H9 (cell line): Measurements from ENCODE around the gene DCAF6. TPM values are rescaled to one million over a fixed set of nuclear protein-coding genes. Genes with fewer than 3 reads are reported as not detected.
"Not testable (repeated sequence)": the region's sequence is repeated elsewhere in the genome, so short reads cannot be mapped to it uniquely, and the experiment has no call there.

Source experiments
- DNase-seq: peaks from one replicate; pipeline ENCODE4 v3.0.0-alpha.2; 2017
- H2AFZ ChIP-seq: one replicate; pipeline ENCODE4 v1.6.1; 2013; ENCODE audit warnings: mild to moderate bottlenecking, low read length, control low read depth, moderate library complexity
- H2AK5ac ChIP-seq: 2 replicates; pipeline ENCODE4 v1.6.1; 2013; ENCODE audit warnings: low read length, control low read depth, mixed read lengths; ENCODE audit not compliant: insufficient read length
- H2BK120ac ChIP-seq: one replicate; pipeline ENCODE4 v1.6.1; 2013; ENCODE audit warnings: low read depth, mild to moderate bottlenecking, low read length, control low read depth, inconsistent platforms; ENCODE audit not compliant: poor library complexity, severe bottlenecking
- H2BK12ac ChIP-seq: 2 replicates; pipeline ENCODE4 v1.6.1; 2013; ENCODE audit warnings: low read length, control low read depth, mixed read lengths, low read depth; ENCODE audit not compliant: insufficient read length
- H2BK15ac ChIP-seq: 2 replicates; pipeline ENCODE4 v1.6.1; 2013; ENCODE audit warnings: low read depth, low read length, control low read depth
- H2BK20ac ChIP-seq: one replicate; pipeline ENCODE4 v1.6.1; 2013; ENCODE audit warnings: low read depth, mild to moderate bottlenecking, low read length, control low read depth, inconsistent platforms; ENCODE audit not compliant: poor library complexity, severe bottlenecking
- H2BK5ac ChIP-seq: 2 replicates; pipeline ENCODE4 v1.6.1; 2013; ENCODE audit warnings: low read length, control low read depth, mixed read lengths; ENCODE audit not compliant: insufficient read length
- H3K14ac ChIP-seq: 2 replicates; pipeline ENCODE4 v1.6.1; 2013; ENCODE audit warnings: low read length, control low read depth; ENCODE audit not compliant: insufficient read depth
- H3K18ac ChIP-seq: 2 replicates; pipeline ENCODE4 v1.6.1; 2013; ENCODE audit warnings: low read depth, mild to moderate bottlenecking, mixed read lengths, low read length, control low read depth; ENCODE audit not compliant: insufficient read length
- H3K23ac ChIP-seq: 2 replicates; pipeline ENCODE4 v1.6.1; 2013; ENCODE audit warnings: low read length, control low read depth, mixed read lengths, low read depth; ENCODE audit not compliant: insufficient read length
- H3K23me2 ChIP-seq: 2 replicates; pipeline ENCODE4 v1.6.1; 2013; ENCODE audit warnings: low read depth, mild to moderate bottlenecking, mixed read lengths, low read length, control low read depth; ENCODE audit not compliant: insufficient read length, poor library complexity, severe bottlenecking
- H3K27ac ChIP-seq: 2 replicates; pipeline ENCODE4 v1.5.1; 2013; ENCODE audit warnings: low read length, control low read depth, mixed read lengths, low read depth; ENCODE audit not compliant: insufficient read length
- H3K27me3 ChIP-seq: 2 replicates; pipeline ENCODE4 v1.6.1; 2013; ENCODE audit warnings: low read length, control low read depth, inconsistent platforms; ENCODE audit not compliant: insufficient read depth
- H3K4ac ChIP-seq: 2 replicates; pipeline ENCODE4 v1.6.1; 2013; ENCODE audit warnings: low read depth, mild to moderate bottlenecking, control low read depth, inconsistent platforms, low read length, moderate library complexity
- H3K4me1 ChIP-seq: 2 replicates; pipeline ENCODE4 v1.6.1; 2013; ENCODE audit warnings: low read length, control low read depth, inconsistent platforms; ENCODE audit not compliant: insufficient read depth
- H3K4me2 ChIP-seq: 2 replicates; pipeline ENCODE4 v1.6.1; 2013; ENCODE audit warnings: low read length, control low read depth, mixed read lengths; ENCODE audit not compliant: insufficient read length, insufficient read depth
- H3K56ac ChIP-seq: 2 replicates; pipeline ENCODE4 v1.6.1; 2013; ENCODE audit warnings: low read depth, mild to moderate bottlenecking, mixed read lengths, low read length, control low read depth; ENCODE audit not compliant: insufficient read length
- H3K79me1 ChIP-seq: 2 replicates; pipeline ENCODE4 v1.6.1; 2013; ENCODE audit warnings: low read depth, mild to moderate bottlenecking, moderate library complexity, low read length, control low read depth, inconsistent platforms; ENCODE audit not compliant: insufficient read depth, poor library complexity, severe bottlenecking
- H3K79me2 ChIP-seq: 2 replicates; pipeline ENCODE4 v1.6.1; 2013; ENCODE audit warnings: low read length, control low read depth, inconsistent platforms; ENCODE audit not compliant: insufficient read depth
- H3K9ac ChIP-seq: 2 replicates; pipeline ENCODE4 v1.6.1; 2013; ENCODE audit warnings: low read length, control low read depth, mixed read lengths; ENCODE audit not compliant: insufficient read length; ENCODE audit errors: extremely low read depth
- H3K9me3 ChIP-seq: one replicate; pipeline ENCODE4 v1.6.1; 2013; ENCODE audit warnings: low read depth, low read length, inconsistent platforms; ENCODE audit not compliant: control insufficient read depth
- H3T11ph ChIP-seq: one replicate; pipeline ENCODE4 v1.6.1; 2013; ENCODE audit warnings: mild to moderate bottlenecking, low read length, control low read depth, inconsistent platforms
- H4K20me1 ChIP-seq: one replicate; pipeline ENCODE4 v1.6.1; 2013; ENCODE audit not compliant: control insufficient read depth, insufficient read length, insufficient read depth
- H4K5ac ChIP-seq: 2 replicates; pipeline ENCODE4 v1.6.1; 2013; ENCODE audit warnings: low read depth, mild to moderate bottlenecking, mixed read lengths, low read length, control low read depth; ENCODE audit not compliant: insufficient read length
- H4K8ac ChIP-seq: replicated peaks from 2 replicates; pipeline ENCODE4 v1.6.1; 2013; ENCODE audit warnings: low read length, control low read depth, mixed read lengths, low read depth; ENCODE audit not compliant: insufficient read length
- H4K91ac ChIP-seq: 2 replicates; pipeline ENCODE4 v1.6.1; 2013; ENCODE audit warnings: low read depth, mild to moderate bottlenecking, moderate library complexity, mixed read lengths, low read length, control low read depth; ENCODE audit not compliant: insufficient read length
- H3K27ac Mint-ChIP-seq, 3 experiments: 2 replicates in 2 of 3; 3 replicates in 1 of 3; pipeline ENCODE4 v1.8.0; 2020 to 2021; ENCODE audit warnings: mixed read lengths in 3 of 3, mild to moderate bottlenecking in 1 of 3, moderate library complexity in 1 of 3
- H3K27me3 Mint-ChIP-seq: 2 replicates; pipeline ENCODE4 v1.8.0; 2021; ENCODE audit warnings: low read depth, mild to moderate bottlenecking, moderate library complexity, mixed read lengths
- H3K36me3 Mint-ChIP-seq, 3 experiments: 2 replicates in 2 of 3; 3 replicates in 1 of 3; pipeline ENCODE4 v1.8.0; 2020 to 2021; ENCODE audit warnings: low read depth in 3 of 3, mixed read lengths in 3 of 3; ENCODE audit not compliant: insufficient read depth in 1 of 3
- H3K4me1 Mint-ChIP-seq, 2 experiments: 2 replicates each; pipeline ENCODE4 v1.8.0; 2020; ENCODE audit warnings: mixed read lengths in 2 of 2
- H3K4me3 Mint-ChIP-seq, 2 experiments: 2 replicates in 1 of 2; 3 replicates in 1 of 2; pipeline ENCODE4 v1.8.0; 2020 to 2021; ENCODE audit warnings: mild to moderate bottlenecking in 2 of 2, mixed read lengths in 2 of 2, moderate library complexity in 1 of 2
- H3K9me3 Mint-ChIP-seq, 2 experiments: 2 replicates in 1 of 2; 3 replicates in 1 of 2; pipeline ENCODE4 v1.8.0; 2020; ENCODE audit warnings: mild to moderate bottlenecking in 2 of 2, mixed read lengths in 2 of 2, moderate library complexity in 1 of 2
- CTCF ChIP-seq: fragments of 200-600 bp; sonication (generic); conservative IDR thresholded peaks from 3 replicates; pipeline ENCODE4 v1.8.0; 2021; ENCODE audit warnings: antibody characterized with exemption, mild to moderate bottlenecking
- WGBS: extraction: QIAGEN DNeasy Blood & Tissue Kit; methylation state at CpG from one replicate; pipeline ENCODE4 v1.1.7; 2013; ENCODE audit warnings: missing lambda C conversion rate, low lambda C conversion rate, mixed read lengths; ENCODE audit not compliant: insufficient read length; ENCODE audit errors: extremely low coverage; 5-methylcytosine and 5-hydroxymethylcytosine counted together
- total RNA-seq: library from RNA; stranded (reverse); gene quantifications from 2 replicates; pipeline ENCODE4 v1.2.1, GENCODE V29; 2021

The DCAF6 gene
- total RNA-seq, 1 experiment from 2014 or later = 16.0 TPM

DNA sequence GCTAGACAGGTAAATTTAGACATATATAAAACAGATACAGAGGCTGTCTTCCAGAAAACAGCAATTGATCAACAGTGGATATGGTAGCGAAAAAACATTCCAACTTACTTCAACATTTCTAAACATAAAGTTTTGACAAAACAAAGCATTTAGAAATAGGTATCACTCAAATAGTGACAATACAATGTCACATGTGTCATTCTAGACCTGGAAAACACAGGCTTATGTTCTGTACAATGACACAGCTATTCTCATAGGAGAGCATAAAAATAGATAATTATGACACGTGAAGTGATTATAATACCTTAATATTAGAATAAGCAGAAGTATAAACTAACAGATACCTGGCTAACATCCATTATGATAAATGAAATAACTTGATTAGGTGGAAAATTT lies 8.0 kb upstream of the DCAF6 start:
- H2AK5ac ChIP-seq = no peak overlapping the region
- H2BK12ac ChIP-seq = no peak overlapping the region
- H2BK20ac ChIP-seq = no peak overlapping the region
- Mint-ChIP-seq H3K36me3 (no peaks in the 10 kb centered on the region), H3K4me3 (no peak overlapping the region), H3K9me3 (no peaks in the 10 kb centered on the region), H3K27me3 (no peaks in the 10 kb centered on the region), H3K4me1 (peaks cover under 1 to 3% of the 10 kb centered on the region in 2 experiments; a peak in 2 of 4 replicates), H3K27ac (no peak overlapping the region)
- no peaks in the 10 kb centered on the region for H3K9me3 ChIP-seq
- no peak overlapping the region for H3K4me2 ChIP-seq
- WGBS = no CpG with 5 or more reads among the region's 2 CpGs
- H3K23me2 ChIP-seq = no peaks in the 10 kb centered on the region
- H3K4ac ChIP-seq = no peak overlapping the region
- H3K9ac ChIP-seq = no peak overlapping the region
- H3K27ac ChIP-seq = no peak overlapping the region
- H3K4me1 ChIP-seq = no peaks in the 10 kb centered on the region
- no peak overlapping the region for H3K56ac ChIP-seq
- no peak for DNase-seq
- no peak for TF ChIP-seq CTCF
- no peak overlapping the region for H2AFZ ChIP-seq
- no peak overlapping the region for H4K5ac ChIP-seq
- no peaks in the 10 kb centered on the region for H3K79me1 ChIP-seq
- H3K14ac ChIP-seq = no peak overlapping the region
- H4K91ac ChIP-seq = no peak overlapping the region
- no peak overlapping the region for H3T11ph ChIP-seq
- H3K27me3 ChIP-seq = no peaks in the 10 kb centered on the region
- no peak overlapping the region for H2BK15ac ChIP-seq
- H4K20me1 ChIP-seq = no peaks in the 10 kb centered on the region
- H4K8ac ChIP-seq = no peak overlapping the region
- no peak overlapping the region for H3K23ac ChIP-seq
- no peaks in the 10 kb centered on the region for H3K79me2 ChIP-seq
- no peak overlapping the region for H2BK120ac ChIP-seq
- H3K18ac ChIP-seq = no peak overlapping the region
- no peak overlapping the region for H2BK5ac ChIP-seq

GRCh38 chr1:167928919-167929318 lies 7.6 kb upstream of the DCAF6 start:
- H2BK5ac ChIP-seq, H3K36me3 Mint-ChIP-seq, H3K23ac ChIP-seq, H3K9ac ChIP-seq, H3K27me3 Mint-ChIP-seq, H3K4me3 Mint-ChIP-seq, DNase-seq, H2BK15ac ChIP-seq, H3T11ph ChIP-seq, H3K27me3 ChIP-seq, H3K9me3 Mint-ChIP-seq, H2AFZ ChIP-seq, H3K23me2 ChIP-seq, H3K4me2 ChIP-seq, H4K8ac ChIP-seq, H3K14ac ChIP-seq, H3K27ac Mint-ChIP-seq, H3K4me1 ChIP-seq, H3K27ac ChIP-seq, H3K56ac ChIP-seq, H3K79me2 ChIP-seq, H4K5ac ChIP-seq, H2BK20ac ChIP-seq, H2AK5ac ChIP-seq, H3K4ac ChIP-seq, H3K79me1 ChIP-seq, H4K91ac ChIP-seq, H2BK120ac ChIP-seq, H3K4me1 Mint-ChIP-seq, H3K18ac ChIP-seq, H4K20me1 ChIP-seq, H2BK12ac ChIP-seq, H3K9me3 ChIP-seq: not testable (repeated sequence)
- no CpG with 5 or more reads among the region's 9 CpGs for WGBS
